MM.1S (cell line): Measurements from ENCODE around the gene MTARC2.

Source experiments
- CTCF ChIP-seq: fragments of 300-600 bp; sonication (generic); IDR thresholded peaks from 2 replicates; pipeline ENCODE4 v1.5.1; 2016; ENCODE audit warnings: antibody characterized with exemption, low read length, mixed read lengths
- EZH2phosphoT487 ChIP-seq: fragments of 300-600 bp; sonication (generic); IDR thresholded peaks from 2 replicates; pipeline ENCODE4 v1.6.1; 2018; ENCODE audit warnings: antibody characterized with exemption, low read length

- TF ChIP-seq CTCF = no peak
- no peak for TF ChIP-seq EZH2phosphoT487
Measured at GRCh38 chr1:220784751-220785150, 36.6 kb downstream of the MTARC2 start.
